Measurements from ENCODE around the gene MIDN. TPM values are rescaled to one million over a fixed set of nuclear protein-coding genes. Genes with fewer than 3 reads are reported as not detected.
"Not testable (repeated sequence)": the region's sequence is repeated elsewhere in the genome, so short reads cannot be mapped to it uniquely, and the experiment has no call there.

Gene MIDN
- total and polyA plus RNA-seq, 2 of the 4 experiments (the other 2 are of a cell fraction), result 2.5 to 26.0 TPM

GRCh38 chr19:1246265-1247087 lies 1.9 kb upstream of the MIDN start:
- H3K9ac ChIP-seq (ENCODE audit: low read depth, low read length); H3K36me3 ChIP-seq (ENCODE audit: control insufficient read depth, insufficient read depth, low read length); H2BK120ac ChIP-seq (ENCODE audit: low read depth, low read length); H3K23ac ChIP-seq (ENCODE audit: low read depth, low read length); H4K8ac ChIP-seq (ENCODE audit: low read depth in 2 of 2, low read length in 2 of 2); H2BK20ac ChIP-seq (ENCODE audit: low read depth, low read length); H2BK5ac ChIP-seq (ENCODE audit: low read depth, low read length, poor library complexity, severe bottlenecking); H3K4me2 ChIP-seq (ENCODE audit: low read depth, low read length); H3K9me3 ChIP-seq (ENCODE audit: control insufficient read depth, insufficient read depth, low read length); H3K27ac ChIP-seq (ENCODE audit: insufficient read depth, low read length); H3K18ac ChIP-seq (ENCODE audit: low read depth, low read length); H3K4me3 ChIP-seq (ENCODE audit: insufficient read depth, low read depth, low read length); H4K91ac ChIP-seq (ENCODE audit: insufficient read depth, low read depth, low read length); ATAC-seq (ENCODE audit: low read depth); dilution Hi-C loops (cut with HindIII; ENCODE audit: low sequenced_read_pairs, unreplicated experiment); H3K56ac ChIP-seq (ENCODE audit: extremely low read depth, insufficient read depth, low read length); BruUV-seq (replicated peaks); H3K27me3 ChIP-seq (ENCODE audit: control insufficient read depth, insufficient read depth, low read length); DNase-seq; H2BK15ac ChIP-seq (ENCODE audit: low read depth, low read length); H4K5ac ChIP-seq (ENCODE audit: low read depth, low read length); intact Hi-C loops (cut with micrococcal nuclease); H3K4ac ChIP-seq (ENCODE audit: low read depth, low read length); in situ Hi-C loops (cut with MboI; ENCODE audit: low sequenced_read_pairs); H3K9me1 ChIP-seq (ENCODE audit: insufficient read depth, low read length); H3K14ac ChIP-seq (replicated peaks; ENCODE audit: low read depth, low read length): not testable (repeated sequence)
- Histone ChIP-seq H3K79me1 (ENCODE audit: low read depth in 1 of 2, low read length in 2 of 2) (peaks cover 4 to 54% of the 10 kb centered on the region in 2 experiments; a peak in 2 of 4 replicates), H4K20me1 (ENCODE audit: insufficient read depth, low read length) (peaks cover 41% of the 10 kb centered on the region), H2AK9ac (replicated peaks; ENCODE audit: low read depth, low read length, poor library complexity) (peak overlapping the region; percentile 78), H2AFZ (replicated peaks; ENCODE audit: low read length, poor library complexity) (peak overlapping the region; percentile 51), H2AK5ac (ENCODE audit: low read depth, low read length) (peak overlapping the region; percentile 65), H3K4me1 (ENCODE audit: control insufficient read depth, insufficient read depth, low read length) (peaks cover 19% of the 10 kb centered on the region)
- CTCF ChIA-PET, result interaction anchor here (0.9 kb wide), 1 partner anchor 20 kb away, joined by 4 read pairs; no protein-coding TSS in a partner anchor
- POLR2A ChIA-PET (ENCODE audit: unreplicated experiment), result interaction anchor here (4.2 kb wide), 1 partner anchor 23 kb away, joined by 62 read pairs; the partner anchor contains the start of gene CIRBP
- 87% methylated on average over 9 of the region's 27 CpGs; no CpG with 5 or more reads in 1 of the 2 experiments for WGBS, 2 experiments (ENCODE audit: extremely low coverage in 2 of 2, insufficient read length in 1 of 2)
